HepG2 (cell line): ENCODE measurements around the gene FYB2. TPM values are rescaled to one million over a fixed set of nuclear protein-coding genes. Genes with fewer than 3 reads are reported as not detected.

Experiments
- ATRX ChIP-seq: sonication (generic); formaldehyde crosslinking; IDR thresholded peaks from 2 replicates; pipeline ENCODE4 v1.4.0; 2020; ENCODE audit warnings: missing genetic modification reagents, borderline replicate concordance
- CBX5 ChIP-seq: sonication (generic); formaldehyde crosslinking; IDR thresholded peaks from 2 replicates; pipeline ENCODE4 v1.4.0; 2020; ENCODE audit warnings: missing genetic modification reagents, borderline replicate concordance
- CCAR2 ChIP-seq: fragments of 200-400 bp; formaldehyde crosslinking; optimal IDR thresholded peaks from 2 replicates; pipeline ENCODE3; 2018; ENCODE audit warnings: low read depth, mild to moderate bottlenecking, low read length, moderate library complexity
- DMAP1 ChIP-seq: IDR thresholded peaks from 2 replicates; pipeline ENCODE4 v1.6.1; 2016
- EZH2 ChIP-seq: conservative IDR thresholded peaks from 2 replicates; pipeline ENCODE4 v1.6.1; 2012; ENCODE audit warnings: mild to moderate bottlenecking, low read depth, low read length, moderate library complexity
- FOXK2 ChIP-seq: fragments of 450-650 bp; IDR thresholded peaks from 2 replicates; pipeline ENCODE4 v1.6.1; 2016
- GLMP ChIP-seq: sonication (generic); formaldehyde crosslinking; IDR thresholded peaks from 2 replicates; pipeline ENCODE4 v1.9.0; 2021; ENCODE audit warnings: missing genetic modification reagents, mild to moderate bottlenecking, borderline replicate concordance
- HOXA5 ChIP-seq: sonication (generic); formaldehyde crosslinking; IDR thresholded peaks from 2 replicates; pipeline ENCODE4 v1.4.0; 2020; ENCODE audit warnings: missing genetic modification reagents
- IRX3 ChIP-seq: sonication (generic); formaldehyde crosslinking; IDR thresholded peaks from 2 replicates; pipeline ENCODE4 v1.8.1; 2023; ENCODE audit warnings: mild to moderate bottlenecking, low read depth, missing genetic modification reagents, borderline replicate concordance
- JARID2 ChIP-seq: sonication (generic); formaldehyde crosslinking; IDR thresholded peaks from 2 replicates; pipeline ENCODE4 v1.8.1; 2023; ENCODE audit warnings: missing genetic modification reagents, inconsistent platforms; ENCODE audit not compliant: insufficient replicate concordance
- PRDM10 ChIP-seq: sonication (generic); formaldehyde crosslinking; IDR thresholded peaks from 2 replicates; pipeline ENCODE4 v1.4.0; 2020; ENCODE audit warnings: low read depth, missing genetic modification reagents
- TGIF2 ChIP-seq: IDR thresholded peaks from 2 replicates; pipeline ENCODE4 v1.6.1; 2016; ENCODE audit warnings: control low read depth, missing compliant biosample characterization
- ZBTB1 ChIP-seq: sonication (generic); formaldehyde crosslinking; IDR thresholded peaks from 2 replicates; pipeline ENCODE4 v1.4.0; 2020; ENCODE audit warnings: missing genetic modification reagents, borderline replicate concordance
- ZNF331 ChIP-seq: sonication (generic); formaldehyde crosslinking; IDR thresholded peaks from 2 replicates; pipeline ENCODE4 v1.4.0; 2020; ENCODE audit warnings: missing genetic modification reagents
- ZNF337 ChIP-seq: sonication (generic); formaldehyde crosslinking; IDR thresholded peaks from 2 replicates; pipeline ENCODE4 v1.5.1; 2020; ENCODE audit warnings: missing genetic modification reagents, low read depth, mild to moderate bottlenecking, borderline replicate concordance
- ZNF503 ChIP-seq: sonication (generic); formaldehyde crosslinking; IDR thresholded peaks from 2 replicates; pipeline ENCODE4 v1.4.0; 2020; ENCODE audit warnings: missing genetic modification reagents
- ZNF513 ChIP-seq: sonication (generic); formaldehyde crosslinking; conservative IDR thresholded peaks from 2 replicates; pipeline ENCODE4 v1.5.0; 2020; ENCODE audit warnings: missing genetic modification reagents
- ZNF530 ChIP-seq: sonication (generic); formaldehyde crosslinking; IDR thresholded peaks from 2 replicates; pipeline ENCODE4 v1.5.0; 2020; ENCODE audit warnings: low read depth, mild to moderate bottlenecking, missing genetic modification reagents
- polyA plus RNA-seq, 8 experiments: library from polyadenylated mRNA; depleted of rRNA in 3 of 8; stranded (reverse) in 7 of 8; unstranded in 1 of 8; fragments of >200 nt; fragmentation: Illumina TruSeq in 4 of 8; extraction: Trizol in 4 of 8; gene quantifications; 2 replicates each; pipeline versions ENCODE4 v1.2.1 to v1.2.3, GENCODE V29; 2011 to 2016; ENCODE audit warnings: low read depth in 4 of 8, missing spikeins in 1 of 8, mixed read lengths in 1 of 8; ENCODE audit not compliant: insufficient read depth in 1 of 8
- total RNA-seq, 5 experiments: library from RNA; depleted of rRNA; stranded (reverse); fragments of >200 nt; fragmentation: Illumina TruSeq; extraction: Trizol; gene quantifications; 2 replicates each; pipeline ENCODE4 v1.2.3, GENCODE V29; 2016; ENCODE audit warnings: low read depth in 1 of 5
- TF ChIP-seq, protein P1 (sequence below): sonication (generic); formaldehyde crosslinking; IDR thresholded peaks from 2 replicates; pipeline ENCODE4 v1.5.0; 2020; ENCODE audit warnings: missing genetic modification reagents, mild to moderate bottlenecking, borderline replicate concordance

The FYB2 gene
- total and polyA plus RNA-seq, 2 of the 13 experiments (the other 11 are each of a cell fraction or from before 2014, with no cell fraction given): 1.2 to 2.7 TPM

DNA sequence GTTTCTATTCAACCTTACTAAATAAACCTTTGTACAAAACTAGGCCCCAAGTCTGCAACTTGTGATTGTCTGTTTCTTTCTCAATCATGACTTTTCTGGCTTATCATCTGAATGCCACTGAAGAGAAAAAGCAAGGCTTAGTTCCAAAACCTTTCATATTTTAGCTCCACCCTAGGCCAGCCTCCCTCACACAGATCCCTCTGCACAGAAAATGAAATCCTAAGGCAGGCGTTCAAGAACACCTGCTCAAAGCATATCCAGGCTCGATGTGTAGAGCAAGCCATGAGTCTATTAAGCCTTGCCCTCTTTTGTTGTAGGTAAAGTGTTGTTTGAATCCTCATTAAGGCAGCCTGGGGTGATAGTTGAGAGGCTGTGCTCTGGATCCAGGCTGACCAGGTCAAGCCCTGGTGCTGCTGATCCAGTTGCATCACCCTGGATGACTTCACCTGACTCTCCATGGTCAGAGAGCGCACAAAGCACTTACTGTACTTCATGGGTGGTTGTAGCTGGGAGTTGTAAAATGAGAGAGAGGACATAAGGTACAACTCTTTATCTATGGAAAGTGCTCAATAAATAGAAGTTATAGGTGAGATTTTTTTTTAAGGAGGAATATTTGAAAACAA lies 39.0 kb downstream of the FYB2 start (continued):
- TF ChIP-seq GLMP (CRISPR knock-in tag) (no peak), HOXA5 (CRISPR knock-in tag) (no peak), CCAR2 (no peak), FOXK2 (no peak), ZNF337 (CRISPR knock-in tag) (no peak), DMAP1 (CRISPR knock-in tag) (0 out of 2 replicates have a peak, but pooled peaks have one; percentile 37), EZH2 (no peak), ATRX (CRISPR knock-in tag) (no peak), ZNF513 (CRISPR knock-in tag) (no peak), ZNF331 (CRISPR knock-in tag) (peak; percentile 71; the same call in 1 of the 2 replicates), PRDM10 (CRISPR knock-in tag) (no peak), CBX5 (peak; percentile 37; the same call in 1 of the 2 replicates), ZBTB1 (CRISPR knock-in tag) (no peak), IRX3 (CRISPR knock-in tag) (no peak), ZNF503 (CRISPR knock-in tag) (no peak), ZNF530 (CRISPR knock-in tag) (no peak), JARID2 (CRISPR knock-in tag) (no peak), TGIF2 (CRISPR knock-in tag) (no peak)
- TF ChIP-seq, protein P1, sequence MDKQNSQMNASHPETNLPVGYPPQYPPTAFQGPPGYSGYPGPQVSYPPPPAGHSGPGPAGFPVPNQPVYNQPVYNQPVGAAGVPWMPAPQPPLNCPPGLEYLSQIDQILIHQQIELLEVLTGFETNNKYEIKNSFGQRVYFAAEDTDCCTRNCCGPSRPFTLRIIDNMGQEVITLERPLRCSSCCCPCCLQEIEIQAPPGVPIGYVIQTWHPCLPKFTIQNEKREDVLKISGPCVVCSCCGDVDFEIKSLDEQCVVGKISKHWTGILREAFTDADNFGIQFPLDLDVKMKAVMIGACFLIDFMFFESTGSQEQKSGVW (CRISPR knock-in tag): no peak
